ENCODE results near the gene SEMA4B.

The SEMA4B gene

GRCh38 chr15:90189781-90190467 lies 11.2 kb upstream of the SEMA4B start:
- H3K27ac ChIP-seq (replicated peaks): no peak overlapping the region; the same call in 1 of the 2 replicates
- H3K27me3 ChIP-seq (ENCODE audit: insufficient read depth, poor library complexity, severe bottlenecking): no peaks in the 10 kb centered on the region
- H3K4me3 ChIP-seq (replicated peaks; ENCODE audit: insufficient read depth, low read length): no peak overlapping the region
- DNase-seq (ENCODE audit: low read depth in 1 of 2, low spot score in 1 of 2): no peak
- TF ChIP-seq GABPA (IDR thresholded peaks at IDR 0.05; ENCODE audit: low read depth) (no peak), POLR2AphosphoS5 (IDR thresholded peaks at IDR 0.05; ENCODE audit: low read depth) (no peak), REST (IDR thresholded peaks at IDR 0.05; ENCODE audit: insufficient replicate concordance, low read depth) (no peak), CTCF (IDR thresholded peaks at IDR 0.05; ENCODE audit: insufficient read depth, low read length) (no peak), SPI1 (IDR thresholded peaks at IDR 0.05; ENCODE audit: borderline replicate concordance, low read depth) (no peak)

GRCh38 chr15:90190606-90191343 lies 10.4 kb upstream of the SEMA4B start:
- DNase-seq (ENCODE audit: low read depth in 1 of 2, low spot score in 1 of 2): no peak
- H3K27me3 ChIP-seq (ENCODE audit: insufficient read depth, poor library complexity, severe bottlenecking): no peaks in the 10 kb centered on the region
- H3K4me3 ChIP-seq (replicated peaks; ENCODE audit: insufficient read depth, low read length): no peak overlapping the region
- TF ChIP-seq CTCF (IDR thresholded peaks at IDR 0.05; ENCODE audit: insufficient read depth, low read length) (no peak), POLR2AphosphoS5 (IDR thresholded peaks at IDR 0.05; ENCODE audit: low read depth) (no peak), REST (IDR thresholded peaks at IDR 0.05; ENCODE audit: insufficient replicate concordance, low read depth) (no peak)
- no peak overlapping the region for H3K27ac ChIP-seq (replicated peaks)

GRCh38 chr15:90191344-90191687 lies 9.8 kb upstream of the SEMA4B start:
- TF ChIP-seq CTCF (IDR thresholded peaks at IDR 0.05; ENCODE audit: insufficient read depth, low read length): no peak
- TF ChIP-seq POLR2AphosphoS5 (IDR thresholded peaks at IDR 0.05; ENCODE audit: low read depth): no peak
- no peak for TF ChIP-seq GABPA (IDR thresholded peaks at IDR 0.05; ENCODE audit: low read depth)
- TF ChIP-seq SPI1 (IDR thresholded peaks at IDR 0.05; ENCODE audit: borderline replicate concordance, low read depth): no peak
- no peak for TF ChIP-seq REST (IDR thresholded peaks at IDR 0.05; ENCODE audit: insufficient replicate concordance, low read depth)
- no peak overlapping the region for H3K4me3 ChIP-seq (replicated peaks; ENCODE audit: insufficient read depth, low read length)
- no peak for DNase-seq (ENCODE audit: low read depth in 1 of 2, low spot score in 1 of 2)
- no peaks in the 10 kb centered on the region for H3K27me3 ChIP-seq (ENCODE audit: insufficient read depth, poor library complexity, severe bottlenecking)
- H3K27ac ChIP-seq (replicated peaks): no peak overlapping the region

Measured in HL-60 (cell line).